ELF-1 (cell line): ENCODE results near the gene PRDM2.

ENCODE experiments used
- DNase-seq: peaks from one replicate; pipeline ENCODE4 v3.0.0-alpha.2; 2016; ENCODE audit warnings: low read depth, low spot score

PRDM2 gene

GRCh38 chr1:13812456-13813397 is 112.7 kb downstream of the PRDM2 start:
- DNase-seq = no peak

DNA sequence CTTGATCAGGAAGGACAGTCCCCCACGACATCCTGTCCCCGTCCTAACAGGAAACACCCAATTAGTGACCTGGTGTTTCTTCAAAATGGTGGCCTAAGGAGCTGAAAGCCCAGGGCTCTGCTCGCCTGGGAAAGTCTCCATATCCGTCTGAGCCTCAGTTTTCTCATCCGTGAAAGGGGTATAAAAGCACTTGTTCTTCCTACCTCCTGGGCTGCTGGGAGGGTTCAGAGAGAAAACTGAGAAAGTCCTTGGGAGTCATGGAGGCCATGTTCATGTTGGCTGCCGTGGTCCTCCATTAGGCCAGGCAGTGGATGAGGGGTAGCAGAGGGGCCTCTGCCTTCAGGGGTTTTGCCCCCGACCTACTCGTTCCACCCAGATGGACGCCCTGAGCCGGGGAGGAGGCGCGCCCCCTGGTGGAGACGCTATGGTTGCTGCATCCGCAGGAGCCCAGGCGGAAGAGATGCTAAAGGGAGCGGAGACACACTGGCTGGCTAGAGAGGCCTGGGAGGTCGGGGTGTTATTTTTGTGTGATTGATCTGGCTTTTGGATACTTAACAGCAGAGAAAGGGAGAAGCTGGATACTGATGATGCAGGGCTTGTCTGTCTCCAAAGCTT is 113.5 kb downstream of the PRDM2 start:
- peak; percentile 76 for DNase-seq

GRCh38 chr1:13814131-13814530 is 114.1 kb downstream of the PRDM2 start:
- DNase-seq = no peak

DNA sequence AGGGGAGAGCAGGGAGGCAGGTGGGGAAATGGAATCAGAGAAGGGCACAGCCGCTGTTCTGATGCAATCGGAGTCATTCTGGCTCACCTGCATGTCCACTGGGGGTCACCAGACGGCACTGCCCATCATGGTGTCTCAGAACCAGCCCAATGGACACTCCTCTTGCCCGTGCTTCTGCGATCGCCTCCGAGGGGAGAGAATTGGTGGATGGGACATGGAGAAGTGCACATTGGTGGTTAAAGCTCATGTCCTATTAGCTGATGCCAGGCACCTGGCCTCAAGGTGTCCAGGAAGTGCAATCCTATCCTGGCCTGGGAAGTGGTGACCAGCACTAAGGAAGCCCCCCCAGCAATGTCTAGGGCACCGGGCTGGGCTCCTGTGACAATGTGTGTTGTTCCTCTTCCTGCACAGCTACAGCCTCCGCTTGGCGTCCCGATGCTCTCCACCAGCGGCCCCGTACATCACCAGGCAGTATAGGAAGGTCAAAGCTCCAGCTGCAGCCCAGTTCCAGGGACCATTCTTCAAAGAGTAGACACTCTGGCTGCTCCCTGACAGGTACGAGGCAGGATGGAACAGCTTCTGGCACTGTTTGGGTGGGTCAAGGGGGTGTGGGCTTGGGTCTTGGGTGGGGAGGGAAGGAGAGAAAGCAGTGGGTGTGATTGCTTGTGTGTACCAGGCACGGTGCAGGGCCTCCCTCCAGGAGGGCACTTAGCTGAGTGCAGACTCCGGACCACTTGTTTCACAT is 116.2 kb downstream of the PRDM2 start:
- DNase-seq = no peak

DNA sequence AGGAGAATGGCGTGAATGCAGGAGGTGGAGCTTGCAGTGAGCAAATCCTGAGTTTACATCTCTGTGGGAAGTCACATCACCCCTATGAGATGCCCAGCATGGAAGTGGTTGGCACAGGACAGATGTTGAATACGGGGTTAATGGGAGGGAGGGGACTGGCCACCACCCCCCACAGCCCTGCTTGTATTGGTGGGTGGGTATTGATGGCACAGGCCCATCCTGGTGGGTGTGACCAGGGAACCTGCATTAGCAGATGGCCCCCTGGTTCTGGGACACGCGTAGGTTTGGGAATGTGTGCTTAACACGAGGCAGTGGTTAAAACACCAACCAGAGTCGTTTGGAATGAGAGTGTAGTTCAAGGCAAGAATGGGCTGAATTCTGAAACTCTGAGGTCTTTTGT is 117.9 kb downstream of the PRDM2 start:
- no peak for DNase-seq

DNA sequence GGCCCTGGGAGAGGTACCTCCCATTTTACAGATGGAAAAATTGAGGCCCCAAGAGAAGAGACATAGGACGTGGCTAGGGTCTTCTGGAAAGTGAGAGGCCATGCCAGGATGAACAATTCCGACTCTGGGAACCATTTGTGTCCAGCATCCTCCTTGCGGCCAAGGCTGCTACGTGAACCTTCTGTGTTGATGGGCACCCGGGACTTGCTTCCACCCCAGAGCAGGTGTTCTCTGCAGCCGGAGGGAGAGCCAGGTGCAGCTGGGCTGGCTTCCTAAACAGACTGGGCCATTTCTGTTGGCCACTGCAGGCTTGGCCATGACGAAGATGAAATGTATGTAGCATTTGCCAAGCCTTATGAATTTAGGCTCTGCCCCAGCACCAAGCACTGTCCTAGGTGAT is 118.9 kb downstream of the PRDM2 start:
- no peak for DNase-seq

GRCh38 chr1:13819642-13820041 is 119.7 kb downstream of the PRDM2 start:
- DNase-seq = no peak

GRCh38 chr1:13820055-13820454 is 120.1 kb downstream of the PRDM2 start:
- DNase-seq = no peak

GRCh38 chr1:13820456-13820855 is 120.5 kb downstream of the PRDM2 start:
- no peak for DNase-seq

- no peak for DNase-seq
Measured at GRCh38 chr1:13823126-13823880, 123.3 kb downstream of the PRDM2 start.

DNA sequence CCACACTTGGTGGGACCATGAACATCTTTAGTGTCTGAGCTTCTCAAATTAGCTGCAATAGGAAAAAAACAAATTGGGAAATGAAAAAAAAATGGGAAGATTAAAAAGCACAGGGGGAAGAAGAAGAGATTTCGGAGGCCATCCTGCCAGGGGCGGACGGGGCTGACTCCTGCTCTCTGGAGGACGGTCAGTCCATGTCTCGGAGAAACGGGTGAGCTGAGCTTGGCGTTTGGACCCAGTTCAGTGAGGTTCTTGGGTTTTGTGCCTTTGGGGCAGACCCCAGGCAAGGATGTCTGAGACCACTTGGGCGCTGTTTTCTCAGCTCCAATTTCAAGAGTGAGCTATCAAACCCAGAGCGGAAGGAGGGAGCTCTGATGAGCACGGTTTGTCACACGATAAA is 123.9 kb downstream of the PRDM2 start:
- no peak for DNase-seq

GRCh38 chr1:13824626-13825025 is 124.6 kb downstream of the PRDM2 start:
- no peak for DNase-seq

DNA sequence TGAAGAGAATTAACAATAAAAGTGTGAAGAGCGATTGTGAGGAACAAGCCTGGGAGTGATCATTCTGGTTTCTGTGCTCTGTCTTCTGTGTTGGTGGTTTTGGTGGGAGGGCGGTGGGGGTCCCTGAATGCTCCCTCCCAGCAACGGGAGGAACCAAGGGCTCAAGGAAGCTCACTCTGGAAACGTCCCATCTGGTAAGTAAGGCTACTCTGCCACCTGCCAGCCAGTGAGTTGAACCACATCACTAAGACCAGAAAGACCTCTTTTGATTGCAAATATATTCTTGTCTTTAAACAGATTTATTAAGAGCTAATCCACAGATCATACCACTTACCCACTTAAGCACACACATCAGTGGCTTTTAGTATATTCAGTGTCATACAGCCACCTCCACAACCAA is 125.0 kb downstream of the PRDM2 start:
- DNase-seq = no peak

- DNase-seq = no peak
Measured at GRCh38 chr1:13826009-13826408, 126.0 kb downstream of the PRDM2 start.

GRCh38 chr1:13826591-13826990 is 126.6 kb downstream of the PRDM2 start:
- DNase-seq = no peak

- peak; percentile 82 for DNase-seq
Measured at GRCh38 chr1:13828454-13829151, 128.6 kb downstream of the PRDM2 start.

GRCh38 chr1:13829152-13829769 is 129.3 kb downstream of the PRDM2 start:
- no peak for DNase-seq

- no peak for DNase-seq
Measured at GRCh38 chr1:13830170-13830569, 130.2 kb downstream of the PRDM2 start.

- DNase-seq = no peak
Measured at GRCh38 chr1:13830616-13831280, 130.8 kb downstream of the PRDM2 start.

- DNase-seq = no peak
Measured at GRCh38 chr1:13832100-13832499, 132.1 kb downstream of the PRDM2 start.
